SKM-1 treated with dmso at 0.1 percent for 144 hours (cell line): ENCODE results near the gene GUSB.

ENCODE experiments used
- DNase-seq: peaks from one replicate; lab custom pipeline; 2025; ENCODE audit not compliant: unreplicated experiment; lab: John Stamatoyannopoulos, UW

The GUSB gene

DNA sequence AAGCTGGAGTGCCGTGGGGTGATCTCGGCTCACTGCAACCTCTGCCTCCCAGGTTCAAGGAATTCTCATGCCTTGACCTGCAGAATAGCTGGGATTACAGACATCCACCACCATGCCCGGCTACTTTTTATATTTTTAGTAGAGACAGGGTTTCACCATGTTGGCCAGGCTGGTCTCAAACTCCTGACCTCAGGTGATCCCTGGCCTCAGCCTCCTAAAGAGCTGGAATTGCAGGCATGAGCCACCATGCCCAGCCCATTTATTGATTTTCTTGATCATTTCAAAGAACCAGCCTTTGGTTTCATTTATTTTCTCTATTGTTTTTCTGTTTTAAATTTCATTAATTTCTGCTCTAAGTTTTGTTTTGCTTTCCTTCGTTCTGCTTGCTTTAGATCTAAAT is 50.3 kb downstream of the GUSB start:
- no peak for DNase-seq

DNA sequence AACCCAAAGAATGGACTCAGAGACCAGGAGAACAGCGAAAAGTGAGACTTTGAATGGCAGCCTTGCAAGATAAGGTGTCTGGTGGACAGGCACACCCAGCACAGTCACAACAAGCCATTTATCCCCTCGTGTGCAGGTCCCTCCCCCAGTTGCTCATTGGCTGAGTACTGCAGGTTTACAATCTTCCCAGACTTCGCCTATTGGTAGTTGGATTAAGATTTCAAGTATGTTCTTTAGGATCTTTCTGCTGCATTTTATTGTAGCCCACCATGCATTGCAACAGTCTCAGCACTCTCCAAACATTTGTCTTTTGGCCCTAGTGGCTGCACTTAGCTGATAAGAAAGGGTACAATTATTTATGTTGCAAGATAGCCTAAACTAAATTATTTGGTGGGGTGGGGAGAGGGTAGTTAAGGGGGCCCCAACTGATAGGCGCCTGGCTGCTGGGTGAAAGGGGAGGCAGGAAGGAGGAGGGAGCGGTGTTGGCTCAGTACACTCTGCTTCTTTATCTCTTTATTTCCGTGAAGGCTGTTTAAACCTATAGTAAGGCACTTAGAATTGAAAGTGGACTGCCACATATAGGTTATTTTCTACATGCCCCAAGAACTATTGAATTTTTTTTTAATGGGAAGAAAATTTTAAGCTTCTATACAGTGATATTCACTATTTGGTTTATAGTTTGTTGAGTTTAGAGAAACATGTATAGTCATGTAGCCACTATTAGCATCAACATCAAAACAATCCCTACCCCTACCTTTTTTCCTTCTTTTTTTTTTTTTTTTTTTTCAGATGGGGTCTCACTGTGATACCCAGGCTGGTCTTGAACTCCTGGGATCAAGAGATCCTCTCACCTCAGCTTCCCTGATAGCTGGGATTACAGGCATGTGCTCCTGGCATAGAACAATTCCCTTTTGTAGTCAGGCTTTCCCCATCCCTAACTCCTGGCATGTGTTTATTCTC is 54.2 kb downstream of the GUSB start:
- DNase-seq = no peak

- DNase-seq = no peak
Observed at GRCh38 chr7:65926588-65926987, 55.4 kb downstream of the GUSB start.

GRCh38 chr7:65925040-65925439 is 57.0 kb downstream of the GUSB start:
- DNase-seq = no peak

- DNase-seq = no peak
Observed at GRCh38 chr7:65924193-65924592, 57.8 kb downstream of the GUSB start.

DNA sequence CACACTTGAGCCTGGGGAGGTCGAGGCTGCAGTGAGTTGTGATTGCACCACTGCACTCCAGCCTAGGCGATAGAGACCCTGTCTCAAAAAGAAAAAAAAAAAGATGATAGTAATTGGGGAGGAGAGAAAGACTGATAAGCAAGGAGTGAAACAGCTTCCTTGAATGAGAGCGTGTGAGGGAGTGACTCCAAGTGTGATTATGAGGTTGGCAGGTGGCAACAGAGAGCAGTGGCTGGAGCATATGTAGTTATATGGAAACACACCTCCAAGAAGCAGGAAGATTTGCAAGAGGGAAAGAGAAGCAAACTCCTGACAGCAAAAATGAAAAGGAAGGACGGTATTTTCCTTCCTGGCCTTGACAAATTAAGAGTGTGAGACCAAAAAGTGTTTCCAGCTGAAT is 58.7 kb downstream of the GUSB start:
- DNase-seq = no peak

GRCh38 chr7:65915921-65916657 is 65.9 kb downstream of the GUSB start:
- DNase-seq = no peak

DNA sequence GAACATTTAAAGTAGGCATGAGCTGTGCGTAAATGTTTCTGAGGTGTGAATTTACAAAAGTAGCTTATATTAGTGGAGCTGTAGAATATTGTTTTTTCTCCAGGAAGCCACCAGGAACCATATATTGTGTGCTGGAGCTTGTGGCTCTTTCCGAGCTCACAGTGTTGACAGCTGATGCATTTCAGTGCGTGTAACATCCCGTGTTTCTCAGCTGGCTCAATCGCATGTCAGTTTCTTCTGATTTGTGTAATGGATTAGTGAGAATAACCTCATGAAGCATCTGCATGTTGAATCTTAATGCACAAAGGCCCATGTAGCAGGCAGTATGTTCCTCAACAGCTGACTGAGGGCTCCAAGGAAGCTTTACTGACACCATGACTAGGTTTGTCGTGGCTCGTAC is 69.8 kb downstream of the GUSB start:
- DNase-seq = no peak
